GM18519 (cell line): Measurements from ENCODE around the gene SLC22A4.

Experiments
- ATAC-seq: cut with Tn5 transposase; IDR thresholded peaks from one replicate; pipeline ENCODE4 v1.9.1; 2021; ENCODE audit warnings: mild to moderate bottlenecking, moderate library complexity; ENCODE audit not compliant: unreplicated experiment, low FRiP score

SLC22A4 gene

DNA sequence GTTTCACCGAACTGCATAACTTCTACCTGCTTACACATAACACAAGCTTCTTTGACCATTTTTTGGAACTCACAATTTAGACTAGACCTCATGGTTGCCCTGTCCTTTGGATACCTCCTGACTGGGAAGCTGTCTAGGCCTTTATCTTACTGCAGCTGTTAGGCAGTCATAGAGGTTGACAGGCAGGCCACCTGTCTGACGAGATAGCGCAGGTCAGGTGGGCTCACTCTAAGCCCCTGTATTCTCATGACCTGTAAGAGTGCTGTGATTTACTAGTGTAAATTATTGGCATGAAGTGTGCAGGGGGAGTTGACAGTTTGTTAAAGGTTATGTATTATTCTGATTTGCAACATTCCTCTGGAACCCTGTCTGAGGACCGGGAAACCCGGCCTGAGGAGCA, 29.0 kb downstream of the SLC22A4 start:
- ATAC-seq = no peak

DNA sequence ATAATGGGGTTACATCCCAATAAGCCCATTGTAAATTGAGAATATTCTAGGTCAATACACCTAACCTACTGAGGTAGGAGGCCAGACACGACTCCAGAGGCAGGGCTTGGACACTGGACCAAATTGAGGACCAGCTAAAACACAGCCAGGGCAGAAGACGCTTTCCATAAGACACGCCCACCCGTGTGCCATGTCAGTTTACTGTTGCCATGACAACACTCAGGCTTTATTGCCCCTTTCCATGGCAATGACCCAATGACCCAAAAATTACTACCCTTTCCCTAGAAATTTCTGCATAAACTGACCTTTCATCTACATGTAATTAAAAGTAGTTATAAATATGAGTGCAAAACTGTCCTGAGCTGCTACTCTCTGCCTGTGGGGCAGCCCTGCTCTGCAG, 31.5 kb downstream of the SLC22A4 start:
- no peak for ATAC-seq

DNA sequence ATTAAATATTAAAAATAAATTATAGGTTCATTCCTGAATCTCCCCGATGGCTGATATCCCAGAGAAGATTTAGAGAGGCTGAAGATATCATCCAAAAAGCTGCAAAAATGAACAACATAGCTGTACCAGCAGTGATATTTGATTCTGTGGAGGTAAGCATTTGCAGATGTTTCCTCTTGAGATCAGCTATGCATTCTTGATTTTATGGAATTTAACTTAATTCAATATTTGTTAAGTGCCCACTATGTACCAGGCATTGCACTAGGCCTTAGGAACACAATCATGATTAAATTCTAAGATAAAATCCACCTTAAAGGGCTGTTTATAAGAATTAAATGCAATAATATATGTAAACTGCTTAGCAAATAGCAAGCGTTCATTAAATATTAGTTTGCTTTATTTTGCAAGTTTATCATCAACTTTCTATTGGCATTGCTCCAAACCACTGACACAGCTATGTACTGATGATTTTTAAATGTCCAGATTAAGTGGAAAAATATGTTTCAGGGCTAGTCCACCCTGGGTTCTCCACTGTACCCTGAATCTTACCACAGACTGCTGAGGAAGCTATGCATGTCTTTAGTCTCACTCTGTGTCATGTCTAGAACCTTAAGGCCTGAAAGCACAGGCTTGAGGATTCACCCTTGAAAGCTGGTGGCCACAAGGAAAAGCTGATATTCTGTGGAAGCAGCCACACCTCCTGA, 33.2 kb downstream of the SLC22A4 start:
- ATAC-seq = no peak

DNA sequence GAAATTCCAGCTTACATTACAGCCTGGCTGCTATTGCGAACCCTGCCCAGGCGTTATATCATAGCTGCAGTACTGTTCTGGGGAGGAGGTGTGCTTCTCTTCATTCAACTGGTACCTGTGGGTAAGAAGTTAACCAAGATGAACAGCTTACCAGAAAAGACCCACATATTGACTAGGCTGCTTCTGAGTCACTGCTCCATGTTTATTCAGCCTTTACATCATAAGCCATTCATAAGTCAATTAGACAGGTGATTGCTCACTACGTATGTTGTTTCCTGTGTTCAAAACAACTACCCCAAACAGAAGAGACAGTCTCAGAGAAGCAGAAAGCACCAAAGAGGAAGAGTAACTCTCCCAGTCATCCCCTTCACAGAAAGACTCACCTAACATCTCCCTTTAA, 40.6 kb downstream of the SLC22A4 start:
- no peak for ATAC-seq

DNA sequence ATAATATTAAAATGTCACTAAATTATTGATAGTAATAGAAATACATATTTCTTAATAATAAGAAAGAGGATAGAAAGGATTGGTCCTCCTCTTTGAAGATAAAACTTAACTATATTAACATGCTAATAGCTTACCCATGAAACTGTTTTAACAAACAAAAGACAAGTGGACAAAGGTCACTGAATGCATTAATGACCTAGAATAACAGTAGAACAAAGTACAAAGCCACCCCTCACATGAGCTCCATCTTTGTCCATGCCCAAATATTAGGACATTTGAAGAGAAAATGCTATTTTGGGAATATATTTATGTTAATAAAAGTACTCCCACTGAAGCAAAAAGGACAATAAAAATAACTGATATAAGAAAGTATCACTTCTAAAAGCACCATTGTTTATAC, 41.2 kb downstream of the SLC22A4 start:
- ATAC-seq = no peak

DNA sequence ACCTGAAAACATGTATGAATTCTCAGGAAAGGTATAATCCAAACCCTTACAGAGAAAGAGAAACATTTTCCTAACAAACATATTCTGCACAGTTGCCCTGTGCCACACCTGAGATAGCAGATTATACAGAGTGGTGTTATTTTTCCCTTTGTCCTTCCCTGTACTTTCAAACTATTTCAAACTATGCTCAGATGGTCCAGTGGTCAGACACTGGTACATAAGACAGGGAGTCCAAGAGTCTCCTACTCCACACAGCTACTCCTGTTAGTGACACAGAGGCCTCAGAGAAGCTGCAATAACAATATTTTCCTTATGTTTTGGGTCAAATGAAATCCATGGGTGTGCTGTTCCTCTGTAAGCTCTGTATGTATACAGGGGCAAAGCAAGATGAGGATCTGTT, 45.3 kb downstream of the SLC22A4 start:
- no peak for ATAC-seq

DNA sequence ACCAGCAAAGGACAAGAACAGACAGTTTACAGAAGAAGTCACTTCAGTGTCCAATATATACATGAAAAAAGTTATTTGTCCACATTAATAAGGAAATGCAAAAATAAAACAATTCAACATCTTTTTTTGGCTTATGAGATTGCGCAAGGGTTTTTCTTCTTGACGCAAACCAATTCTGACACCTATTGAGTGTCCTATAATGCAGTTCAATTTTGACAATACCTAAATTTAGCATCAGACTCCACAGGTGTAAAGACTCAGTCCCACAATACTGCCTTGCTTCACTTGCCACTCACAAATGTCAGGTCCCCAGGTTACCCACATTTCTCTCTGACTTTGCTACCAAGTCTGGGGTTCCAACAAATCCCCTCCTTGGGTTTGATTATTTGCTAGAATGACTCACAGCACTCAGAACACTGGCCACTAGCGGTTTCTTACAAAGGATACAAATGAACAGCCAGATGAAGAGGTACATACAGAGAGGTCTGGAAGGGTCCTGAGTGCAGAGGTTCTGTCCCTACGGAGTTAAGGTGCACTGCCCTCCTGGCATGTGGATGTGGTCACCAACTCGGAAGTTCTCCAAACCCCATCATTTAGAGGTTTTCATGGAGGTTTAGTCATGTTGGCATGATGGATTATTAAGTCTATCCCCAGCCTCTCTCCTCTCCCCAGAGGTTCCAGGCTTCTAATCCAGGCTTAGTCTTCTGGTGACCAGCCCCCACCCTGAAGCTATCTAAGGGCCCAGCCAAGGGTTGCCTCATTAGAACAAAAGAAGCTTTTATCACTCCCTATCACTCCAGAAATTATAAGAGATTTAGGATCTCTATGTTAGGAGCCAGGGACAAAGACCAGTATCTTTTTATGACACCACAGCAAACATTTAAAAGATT, 48.3 kb downstream of the SLC22A4 start:
- ATAC-seq = no peak

DNA sequence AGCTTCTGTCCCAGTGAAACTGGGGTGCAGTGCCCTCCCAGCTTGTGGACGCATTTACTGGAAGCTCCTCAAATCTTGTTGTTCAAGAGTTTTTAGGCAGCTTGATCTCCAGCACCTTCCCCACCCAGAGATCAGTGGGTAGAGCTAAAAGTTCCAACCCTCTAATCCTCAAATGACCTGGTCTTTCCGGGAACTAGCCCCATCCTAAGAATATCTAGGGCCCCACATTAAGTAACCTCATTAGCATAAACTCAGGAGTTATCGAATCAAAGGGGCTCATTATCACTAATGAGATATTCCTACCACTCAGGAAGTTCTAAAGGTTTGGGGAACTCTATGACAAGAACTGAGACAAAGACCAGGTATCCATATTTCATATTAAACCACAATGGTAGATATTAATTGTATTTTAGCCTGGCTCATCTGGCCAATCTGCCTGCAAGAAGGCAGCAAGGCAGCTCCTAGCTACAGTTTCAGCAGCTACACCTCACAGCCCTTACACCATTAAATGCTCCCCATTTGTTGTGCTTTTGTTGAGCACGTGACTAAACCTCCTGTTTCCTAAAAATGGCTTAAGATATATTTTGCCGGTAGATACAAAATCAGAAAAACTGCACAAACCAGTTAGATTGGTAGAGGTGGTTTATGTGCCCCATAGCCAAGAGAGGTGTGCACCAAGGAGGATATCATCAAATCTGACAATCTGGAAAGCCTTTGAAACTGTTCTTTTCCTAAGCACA, 50.8 kb downstream of the SLC22A4 start:
- ATAC-seq = no peak

DNA sequence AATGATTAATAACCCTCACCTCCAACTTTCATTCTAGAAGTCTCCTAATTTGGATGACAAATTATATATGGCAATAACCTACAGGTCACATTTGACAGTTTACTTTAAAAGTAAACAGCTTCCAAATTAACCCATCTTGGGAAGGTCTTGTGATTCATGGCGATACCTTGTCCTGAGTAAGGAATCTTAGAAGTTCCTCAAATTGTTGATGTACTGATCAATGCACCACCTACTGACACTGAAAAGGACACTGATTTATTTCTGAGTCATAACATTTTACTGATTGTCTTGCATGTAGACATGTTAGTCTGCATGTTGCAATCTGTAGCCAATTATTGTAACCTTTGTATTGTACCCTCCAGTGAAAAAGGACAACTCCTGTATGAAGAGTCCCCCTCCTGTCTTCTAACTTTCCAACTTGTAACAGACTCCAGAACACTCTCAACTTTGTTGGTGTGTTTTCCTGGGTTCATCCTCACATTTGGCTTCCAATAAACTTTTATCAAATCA, 59.3 kb downstream of the SLC22A4 start:
- ATAC-seq = no peak

DNA sequence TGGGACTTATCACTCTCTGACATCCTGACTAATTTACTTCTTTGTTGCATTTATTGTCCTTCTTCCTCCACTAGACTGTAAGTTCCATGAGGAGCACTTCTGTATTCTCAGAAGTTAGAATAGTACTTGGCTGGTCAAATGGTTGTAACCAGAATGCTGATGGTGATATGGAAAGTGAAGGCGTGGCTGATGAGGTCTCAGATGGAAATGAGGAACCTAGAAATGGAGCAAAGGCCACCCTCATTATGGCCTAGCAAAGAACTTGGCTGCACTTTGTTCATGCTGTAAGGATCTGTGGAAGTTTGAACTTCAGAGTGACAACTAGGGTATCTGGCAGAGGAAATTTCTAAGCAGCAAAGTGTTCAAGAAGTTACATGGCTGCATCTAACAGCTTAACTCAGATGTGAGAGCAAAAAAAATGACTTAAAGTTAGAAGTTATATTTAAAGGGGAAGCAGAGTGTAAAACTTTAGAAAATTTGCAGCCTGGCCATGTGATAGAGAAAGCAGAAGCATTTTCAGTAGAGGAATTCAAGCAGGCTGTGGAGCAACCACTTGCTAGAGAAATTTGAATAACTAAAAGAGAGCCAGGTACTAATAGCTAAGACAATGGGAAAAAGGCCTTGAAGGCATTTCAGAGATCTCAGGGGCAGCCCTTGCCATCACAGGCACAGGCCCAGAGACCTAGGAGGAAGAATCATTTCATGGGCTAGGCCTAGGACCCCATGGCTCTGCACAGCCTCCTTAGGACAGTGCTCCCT, 60.4 kb downstream of the SLC22A4 start:
- ATAC-seq = no peak

DNA sequence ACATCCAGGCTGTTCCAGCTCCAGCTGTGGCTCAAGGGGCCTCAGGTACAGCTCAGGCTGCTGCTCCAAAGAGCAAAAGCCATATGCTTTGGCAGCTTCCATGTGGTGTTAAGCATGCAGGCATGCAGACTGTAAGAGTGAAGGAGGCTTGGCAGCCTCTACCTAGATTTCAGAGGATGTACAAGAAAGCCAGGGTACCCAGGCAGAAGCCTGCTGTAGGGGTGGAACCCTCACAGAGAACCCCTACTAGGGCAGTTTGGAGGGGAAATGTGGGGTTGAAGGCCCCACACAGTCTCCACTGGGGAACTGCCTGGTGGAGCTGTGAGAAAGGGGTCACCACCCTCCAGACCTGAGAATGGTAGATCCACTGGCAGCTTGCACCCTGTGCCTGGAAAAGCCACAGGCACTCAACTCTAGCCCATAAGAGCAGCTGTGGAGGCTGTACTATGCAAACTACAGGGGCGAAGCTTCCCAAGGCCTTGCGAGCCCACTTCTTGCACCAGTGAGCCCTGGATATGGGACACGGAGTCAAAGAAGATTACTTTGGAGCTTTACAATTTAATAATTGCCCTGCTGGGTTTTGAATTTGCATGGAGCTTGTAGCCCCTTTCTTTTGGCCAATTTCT, 61.1 kb downstream of the SLC22A4 start:
- ATAC-seq = no peak

DNA sequence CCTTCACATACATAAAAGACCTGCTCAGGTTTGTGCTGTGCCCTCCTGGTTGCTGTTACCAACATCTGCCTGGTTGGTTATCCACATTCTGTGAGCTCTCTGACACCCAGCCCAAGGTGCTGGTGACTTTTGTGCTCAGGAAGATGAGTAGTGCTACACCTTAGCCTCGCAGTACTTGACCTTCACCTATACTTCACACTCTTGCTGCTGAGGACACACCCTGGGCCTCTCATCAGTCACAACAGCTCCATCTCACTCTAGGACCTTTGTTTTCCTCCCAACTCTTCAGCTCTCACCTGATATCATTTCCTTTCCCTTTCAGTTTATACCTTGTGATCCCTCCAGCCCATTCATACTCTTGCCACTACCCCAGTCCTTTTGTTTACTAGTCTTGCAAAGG, 64.6 kb downstream of the SLC22A4 start:
- ATAC-seq = no peak

DNA sequence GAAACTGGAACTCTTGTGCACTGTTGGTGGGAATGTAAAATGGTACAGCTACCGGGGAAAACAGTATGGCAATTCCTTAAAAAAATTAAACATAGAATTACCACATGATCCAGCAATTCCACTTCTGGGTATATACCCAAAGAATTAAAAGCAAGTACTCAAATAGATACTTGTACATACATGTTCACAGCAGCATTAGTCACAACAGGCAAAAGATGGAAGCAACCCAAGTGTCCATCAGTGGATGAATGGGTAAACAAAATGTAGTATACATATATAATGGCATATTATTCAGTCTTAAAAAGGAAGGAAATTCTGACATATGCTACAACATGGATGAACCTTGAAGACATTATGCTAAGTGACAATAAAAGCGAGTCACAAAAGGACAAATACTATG, 67.9 kb downstream of the SLC22A4 start:
- no peak for ATAC-seq

DNA sequence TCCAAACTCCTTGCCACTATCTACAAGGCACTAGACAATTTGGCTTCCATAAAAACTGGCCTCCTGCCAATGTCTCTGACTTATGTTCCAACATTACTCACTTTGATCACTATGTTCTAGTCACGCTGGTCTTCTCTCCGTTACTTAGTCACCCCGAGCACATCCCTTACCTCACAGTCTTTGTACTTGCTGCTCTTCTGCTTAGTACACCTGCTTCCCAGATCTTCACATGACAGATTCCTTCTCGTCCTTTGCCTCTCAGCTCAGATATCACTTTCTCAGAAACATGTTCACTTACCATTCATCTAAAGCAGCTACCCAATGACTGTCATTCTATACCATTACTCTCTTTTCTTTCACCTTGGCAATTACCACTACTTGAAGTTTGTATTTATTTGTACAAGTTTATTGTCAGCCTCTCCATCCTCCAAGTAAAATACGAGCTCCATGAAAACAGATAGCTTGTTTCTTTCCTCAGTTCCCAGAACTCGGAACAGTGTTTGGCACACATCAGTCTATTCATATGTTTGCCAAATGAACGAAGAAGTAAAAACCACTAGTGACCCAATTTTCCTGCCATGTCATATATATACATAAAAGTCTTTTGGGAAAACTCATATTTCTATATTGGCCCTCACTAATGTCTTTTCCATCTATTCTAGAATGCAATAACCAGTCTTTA, 69.4 kb downstream of the SLC22A4 start:
- ATAC-seq = no peak

DNA sequence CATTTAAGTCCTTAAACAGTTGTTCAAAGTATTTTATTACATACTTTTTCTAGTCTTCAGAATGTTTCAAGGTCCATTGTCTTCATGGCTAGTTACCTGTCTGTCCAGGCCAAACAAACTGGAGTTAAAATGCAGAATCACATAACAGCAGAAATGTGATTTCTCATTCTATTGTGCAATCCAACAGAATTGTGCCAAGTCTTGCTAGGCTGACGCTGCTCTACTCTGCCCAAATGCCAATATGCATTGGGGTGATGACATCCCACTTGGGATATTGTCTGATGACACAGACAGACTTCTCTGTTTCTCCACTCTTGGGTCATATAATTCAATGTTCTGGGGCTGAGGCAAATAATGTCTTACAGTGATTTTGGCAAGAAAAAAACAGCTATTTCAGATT, 70.1 kb downstream of the SLC22A4 start:
- ATAC-seq = no peak

DNA sequence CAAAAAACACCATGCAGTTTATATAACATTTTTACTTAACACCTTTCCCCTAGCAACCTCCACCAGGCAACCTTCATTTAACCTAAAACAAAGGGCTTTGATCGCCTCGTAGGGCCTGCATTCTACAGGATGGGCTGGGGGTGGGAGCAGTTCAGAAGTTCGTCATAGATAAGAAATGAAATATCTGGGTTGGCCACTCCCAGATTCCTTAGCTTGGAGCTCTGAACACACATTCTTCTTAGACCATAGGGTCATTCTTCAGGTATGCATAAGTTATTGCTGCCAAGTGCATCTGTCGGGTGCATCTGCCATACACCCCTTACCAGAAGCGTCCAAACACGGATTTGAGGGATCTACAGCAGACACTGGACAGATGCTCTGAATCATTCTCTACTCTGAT, 71.0 kb downstream of the SLC22A4 start:
- ATAC-seq = no peak

DNA sequence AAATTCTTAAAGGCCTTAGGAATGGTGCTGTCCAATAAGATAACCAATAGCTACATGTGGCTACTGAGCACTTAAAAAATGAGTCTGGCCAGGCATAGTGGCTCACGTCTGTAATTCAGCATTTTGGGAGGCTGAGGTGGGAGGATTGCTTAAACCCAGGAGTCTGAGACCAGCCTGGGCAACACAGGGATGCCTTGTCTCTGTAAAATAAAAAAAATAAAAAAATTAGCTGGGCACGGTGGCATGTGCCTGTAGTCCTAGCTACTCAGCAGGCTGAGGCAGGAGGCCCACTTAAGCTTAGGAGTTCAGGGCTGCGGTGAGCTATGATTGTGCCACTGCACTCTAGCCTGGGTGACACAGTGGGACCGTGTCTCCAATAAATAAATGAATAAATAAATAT, 74.0 kb downstream of the SLC22A4 start:
- no peak for ATAC-seq

DNA sequence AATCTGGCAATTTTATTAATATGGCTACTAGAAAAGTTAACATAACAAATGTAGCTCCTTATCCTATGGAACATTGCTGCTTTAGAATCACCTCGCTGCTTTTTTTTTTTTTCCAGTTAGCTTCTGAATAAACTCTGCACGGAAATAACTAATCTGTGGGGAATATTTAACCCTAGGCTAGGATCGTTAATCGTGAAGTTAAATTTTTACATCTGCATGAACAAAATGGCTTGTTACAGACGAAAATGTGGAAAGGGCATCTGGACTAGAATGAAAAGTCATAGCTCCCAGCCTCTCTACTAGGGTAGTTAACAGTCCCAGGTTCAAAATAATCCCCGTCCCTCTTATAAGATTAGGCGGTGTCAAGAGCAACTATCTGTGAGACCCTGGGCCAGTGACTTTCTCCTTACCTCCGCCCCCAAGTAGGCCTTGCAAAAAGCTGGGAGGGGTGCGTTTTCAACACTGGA, 74.8 kb downstream of the SLC22A4 start:
- ATAC-seq = no peak

DNA sequence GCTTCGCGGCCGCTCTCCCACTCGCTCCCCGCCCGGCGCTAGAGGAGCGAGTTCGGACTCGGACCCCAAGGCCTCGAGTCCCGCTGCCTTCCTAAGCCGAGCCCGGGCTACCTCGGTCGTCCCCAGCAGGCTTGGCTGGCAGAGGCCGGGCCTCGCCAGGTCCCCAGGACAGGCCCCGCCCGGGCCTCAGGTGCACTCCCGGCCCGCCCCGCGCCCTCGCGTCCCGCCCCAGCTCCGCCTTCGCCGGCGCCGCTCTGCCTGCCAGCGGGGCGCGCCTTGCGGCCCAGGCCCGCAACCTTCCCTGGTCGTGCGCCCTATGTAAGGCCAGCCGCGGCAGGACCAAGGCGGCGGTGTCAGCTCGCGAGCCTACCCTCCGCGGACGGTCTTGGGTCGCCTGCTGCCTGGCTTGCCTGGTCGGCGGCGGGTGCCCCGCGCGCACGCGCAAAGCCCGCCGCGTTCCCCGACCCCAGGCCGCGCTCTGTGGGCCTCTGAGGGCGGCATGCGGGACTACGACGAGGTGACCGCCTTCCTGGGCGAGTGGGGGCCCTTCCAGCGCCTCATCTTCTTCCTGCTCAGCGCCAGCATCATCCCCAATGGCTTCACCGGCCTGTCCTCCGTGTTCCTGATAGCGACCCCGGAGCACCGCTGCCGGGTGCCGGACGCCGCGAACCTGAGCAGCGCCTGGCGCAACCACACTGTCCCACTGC, 75.4 kb downstream of the SLC22A4 start, which contains the start of gene SLC22A5:
Gene SLC22A5, plus strand, starts transcription at position 237 of the 707 bp plus-strand sequence. Its CDS starts 263 bp downstream, at position 500.
- ATAC-seq = peak; percentile 78
